AG04450 (cell line): ENCODE measurements around the gene THEMIS2. TPM values are rescaled to one million over a fixed set of nuclear protein-coding genes. Genes with fewer than 3 reads are reported as not detected.

Source experiments
- CTCF ChIA-PET: fragments of 300-600, 350-600 bp; formaldehyde crosslinking; extraction: SDS; loops from one replicate; lab custom pipeline; 2022; ENCODE audit warnings: antibody characterized with exemption, inconsistent platforms; lab: Charles Lee
- POLR2A ChIA-PET: fragments of 350-600 bp; formaldehyde crosslinking; extraction: SDS; loops from one replicate; lab custom pipeline; 2021; ENCODE audit warnings: antibody characterized with exemption, inconsistent platforms; lab: Yijun Ruan, JAX
- DNase-seq: peaks from one replicate; pipeline ENCODE4 v3.0.0-alpha.2; 2011; ENCODE audit warnings: low read depth, low spot score
- H3K27ac ChIP-seq: one replicate; pipeline ENCODE4 v1.5.1; 2012; ENCODE audit warnings: low read depth, low read length, control low read depth
- H3K27me3 ChIP-seq: one replicate; pipeline ENCODE4 v1.6.0; 2012; ENCODE audit warnings: low read length; ENCODE audit not compliant: control insufficient read depth, insufficient read depth
- H3K4me3 ChIP-seq: 2 replicates; pipeline ENCODE4 v1.5.1; 2011; ENCODE audit warnings: mild to moderate bottlenecking, low read depth, low read length, control low read depth
- H3K9me3 ChIP-seq: 2 replicates; pipeline ENCODE4 v1.5.1; 2012; ENCODE audit warnings: low read length; ENCODE audit not compliant: control insufficient read depth, insufficient read depth
- polyA plus RNA-seq: library from polyadenylated mRNA; depleted of rRNA; stranded (reverse); fragments of >200 nt; gene quantifications from 2 replicates; pipeline ENCODE4 v1.2.3, GENCODE V29; 2011
- TF ChIP-seq, protein P1 (sequence below): IDR thresholded peaks from 2 replicates; pipeline ENCODE4 v1.5.1; 2011; ENCODE audit warnings: low read depth, low read length, control low read depth, inconsistent platforms

Gene THEMIS2
- polyA plus RNA-seq, 1 experiment: 13.0 TPM

DNA sequence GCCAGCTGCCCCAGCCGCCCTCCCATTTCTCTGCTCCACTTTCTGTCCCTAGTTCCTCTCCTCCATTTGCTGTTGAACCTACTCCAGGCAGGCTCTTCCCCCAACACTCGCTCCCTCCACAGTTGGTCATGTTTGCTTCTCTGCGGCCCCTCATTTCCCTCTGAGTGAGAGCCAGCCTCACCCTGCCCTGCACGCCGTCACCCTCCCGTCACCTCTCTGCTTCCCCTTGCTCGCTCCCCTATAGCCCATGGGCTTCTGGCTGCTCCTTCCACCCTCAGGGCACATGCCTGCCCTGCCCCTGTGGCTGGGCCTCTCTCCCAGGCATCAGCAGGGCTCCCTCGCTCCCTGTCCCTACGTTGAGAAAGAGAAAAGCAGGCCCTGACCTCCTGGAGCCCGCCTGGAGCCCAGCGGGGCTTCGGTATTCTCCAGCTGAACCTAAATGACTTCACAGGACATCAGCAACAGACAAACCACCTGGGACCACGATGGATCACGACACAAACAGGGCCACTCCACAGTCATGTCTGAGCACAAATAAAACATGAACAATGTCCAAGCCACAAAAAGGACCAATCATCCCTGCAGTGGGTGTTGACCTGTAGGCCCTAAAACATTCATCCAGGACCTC is 13.3 kb upstream of the THEMIS2 start:
- no peak overlapping the region for H3K4me3 ChIP-seq
- TF ChIP-seq, protein P1, sequence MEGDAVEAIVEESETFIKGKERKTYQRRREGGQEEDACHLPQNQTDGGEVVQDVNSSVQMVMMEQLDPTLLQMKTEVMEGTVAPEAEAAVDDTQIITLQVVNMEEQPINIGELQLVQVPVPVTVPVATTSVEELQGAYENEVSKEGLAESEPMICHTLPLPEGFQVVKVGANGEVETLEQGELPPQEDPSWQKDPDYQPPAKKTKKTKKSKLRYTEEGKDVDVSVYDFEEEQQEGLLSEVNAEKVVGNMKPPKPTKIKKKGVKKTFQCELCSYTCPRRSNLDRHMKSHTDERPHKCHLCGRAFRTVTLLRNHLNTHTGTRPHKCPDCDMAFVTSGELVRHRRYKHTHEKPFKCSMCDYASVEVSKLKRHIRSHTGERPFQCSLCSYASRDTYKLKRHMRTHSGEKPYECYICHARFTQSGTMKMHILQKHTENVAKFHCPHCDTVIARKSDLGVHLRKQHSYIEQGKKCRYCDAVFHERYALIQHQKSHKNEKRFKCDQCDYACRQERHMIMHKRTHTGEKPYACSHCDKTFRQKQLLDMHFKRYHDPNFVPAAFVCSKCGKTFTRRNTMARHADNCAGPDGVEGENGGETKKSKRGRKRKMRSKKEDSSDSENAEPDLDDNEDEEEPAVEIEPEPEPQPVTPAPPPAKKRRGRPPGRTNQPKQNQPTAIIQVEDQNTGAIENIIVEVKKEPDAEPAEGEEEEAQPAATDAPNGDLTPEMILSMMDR: no peak
- ChIA-PET CTCF (interaction anchor here (3.2 kb wide), 1 partner anchor 121 kb away, joined by 51 read pairs; no protein-coding TSS in a partner anchor), POLR2A (interaction anchor here (0.7 to 1.4 kb wide), 2 partner anchors 28 to 134 kb away, joined by 3 to 4 read pairs; partner anchors contain the start of gene PPP1R8)
- H3K27me3 ChIP-seq: no peaks in the 10 kb centered on the region
- H3K9me3 ChIP-seq: no peaks in the 10 kb centered on the region
- H3K27ac ChIP-seq: no peak overlapping the region
- DNase-seq: no peak

DNA sequence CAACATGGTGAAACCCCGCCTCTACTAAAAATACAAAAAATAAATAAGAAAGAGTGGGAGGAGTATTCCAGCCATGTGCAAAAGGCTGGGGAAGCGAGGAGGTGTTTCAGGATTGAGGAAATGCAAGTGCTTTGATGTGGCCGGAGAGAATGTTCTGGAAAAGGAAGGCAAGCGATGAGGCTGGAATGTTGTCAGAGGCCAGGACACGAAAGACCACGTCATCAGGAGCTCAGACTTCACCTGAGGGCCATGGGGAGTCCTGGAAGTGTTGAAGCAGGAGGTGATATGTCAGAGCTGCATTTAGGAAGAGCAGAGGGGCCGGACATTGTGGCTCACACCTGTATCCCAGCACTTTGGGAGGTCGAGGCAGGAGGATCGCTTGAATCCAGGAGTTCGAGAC is 10.9 kb upstream of the THEMIS2 start:
- CTCF ChIA-PET: no interaction called here
- POLR2A ChIA-PET: no interaction called here
- Histone ChIP-seq H3K27ac (no peak overlapping the region), H3K9me3 (no peaks in the 10 kb centered on the region), H3K4me3 (no peak overlapping the region), H3K27me3 (no peaks in the 10 kb centered on the region)
- TF ChIP-seq, protein P1: no peak
- no peak for DNase-seq

GRCh38 chr1:27862004-27862403 is 10.3 kb upstream of the THEMIS2 start:
- TF ChIP-seq, protein P1: no peak
- no peak for DNase-seq
- no peak overlapping the region for H3K4me3 ChIP-seq
- H3K27ac ChIP-seq: no peak overlapping the region
- no peaks in the 10 kb centered on the region for H3K27me3 ChIP-seq
- no peaks in the 10 kb centered on the region for H3K9me3 ChIP-seq
- POLR2A ChIA-PET: no interaction called here
- CTCF ChIA-PET: no interaction called here

- ChIA-PET CTCF (no interaction called here), POLR2A (interaction anchor here (1.9 kb wide), 1 partner anchor 12 kb away, joined by 14 read pairs; no protein-coding TSS in a partner anchor)
- peak; percentile 90 for DNase-seq
- Histone ChIP-seq H3K27me3 (no peaks in the 10 kb centered on the region), H3K4me3 (no peak overlapping the region; the same call in 1 of the 2 replicates), H3K9me3 (no peaks in the 10 kb centered on the region), H3K27ac (peak overlapping the region; percentile 89)
- TF ChIP-seq, protein P1: no peak
These were observed 9.4 kb upstream of the THEMIS2 start for GRCh38 chr1:27862671-27863537.

GRCh38 chr1:27863538-27863915 is 8.8 kb upstream of the THEMIS2 start:
- no peak for DNase-seq
- Histone ChIP-seq H3K27me3 (no peaks in the 10 kb centered on the region), H3K27ac (peak overlapping the region; percentile 89), H3K4me3 (no peak overlapping the region), H3K9me3 (no peaks in the 10 kb centered on the region)
- ChIA-PET POLR2A (interaction anchor here (1.9 kb wide), 1 partner anchor 12 kb away, joined by 14 read pairs; no protein-coding TSS in a partner anchor), CTCF (no interaction called here)
- TF ChIP-seq, protein P1: no peak
